MCF 10A (cell line): ENCODE measurements around the gene MCM7. TPM values are rescaled to one million over a fixed set of nuclear protein-coding genes. Genes with fewer than 3 reads are reported as not detected.

Experiments used
- BruUV-seq: library from RNA; stranded (reverse); fragments of 400-500 nt; replicated peaks from 2 replicates; lab custom pipeline; 2021; lab: Mats Ljungman, UMichigan
- CTCF ChIA-PET: fragments of 300-600 bp; sonication (Branson Sonifier 250); formaldehyde crosslinking; extraction: SDS; loops from one replicate; lab custom pipeline; 2021; ENCODE audit warnings: antibody characterized with exemption, inconsistent platforms; lab: Yijun Ruan, JAX
- POLR2A ChIA-PET: fragments of 300-600, 350-650 bp; sonication (Branson Sonifier 250); formaldehyde crosslinking; extraction: SDS; loops from one replicate; lab custom pipeline; 2020; ENCODE audit warnings: antibody characterized with exemption, inconsistent platforms; lab: Yijun Ruan, JAX
- DNase-seq: peaks from one replicate; pipeline ENCODE4 v3.0.0-alpha.2; 2018; ENCODE audit not compliant: unreplicated experiment
- H3K27ac Mint-ChIP-seq: one replicate; pipeline ENCODE4 v1.8.0; 2022; ENCODE audit warnings: mild to moderate bottlenecking, low read depth, mixed read lengths; ENCODE audit not compliant: unreplicated experiment
- H3K27me3 Mint-ChIP-seq: one replicate; pipeline ENCODE4 v1.8.0; 2022; ENCODE audit warnings: mixed read lengths; ENCODE audit not compliant: insufficient read depth, unreplicated experiment
- H3K36me3 Mint-ChIP-seq: one replicate; pipeline ENCODE4 v1.8.0; 2022; ENCODE audit warnings: mild to moderate bottlenecking, moderate library complexity, mixed read lengths; ENCODE audit not compliant: insufficient read depth, unreplicated experiment
- H3K4me1 Mint-ChIP-seq: one replicate; pipeline ENCODE4 v1.8.0; 2022; ENCODE audit warnings: mixed read lengths; ENCODE audit not compliant: insufficient read depth, unreplicated experiment
- H3K4me3 Mint-ChIP-seq: one replicate; pipeline ENCODE4 v1.8.0; 2022; ENCODE audit warnings: mild to moderate bottlenecking, moderate library complexity, mixed read lengths; ENCODE audit not compliant: unreplicated experiment
- H3K9me3 Mint-ChIP-seq: one replicate; pipeline ENCODE4 v1.8.0; 2022; ENCODE audit warnings: mixed read lengths; ENCODE audit not compliant: unreplicated experiment
- intact Hi-C: fragments of 100-400 bp; cut with micrococcal nuclease; formaldehyde crosslinking; loops from 2 replicates; pipeline ENCODE4 v1.14.1; 2022
- total RNA-seq: library from RNA; stranded (reverse); gene quantifications from 2 replicates; pipeline ENCODE4 v1.2.3, GENCODE V29; 2022
- TF ChIP-seq, protein P1 (sequence below): fragments of 200-600 bp; IDR thresholded peaks from one replicate; pipeline ENCODE4 v1.8.0; 2022; ENCODE audit warnings: antibody characterized with exemption, mild to moderate bottlenecking; ENCODE audit not compliant: unreplicated experiment

The MCM7 gene
- total RNA-seq, 1 experiment from 2014 or later = 67.8 TPM

DNA sequence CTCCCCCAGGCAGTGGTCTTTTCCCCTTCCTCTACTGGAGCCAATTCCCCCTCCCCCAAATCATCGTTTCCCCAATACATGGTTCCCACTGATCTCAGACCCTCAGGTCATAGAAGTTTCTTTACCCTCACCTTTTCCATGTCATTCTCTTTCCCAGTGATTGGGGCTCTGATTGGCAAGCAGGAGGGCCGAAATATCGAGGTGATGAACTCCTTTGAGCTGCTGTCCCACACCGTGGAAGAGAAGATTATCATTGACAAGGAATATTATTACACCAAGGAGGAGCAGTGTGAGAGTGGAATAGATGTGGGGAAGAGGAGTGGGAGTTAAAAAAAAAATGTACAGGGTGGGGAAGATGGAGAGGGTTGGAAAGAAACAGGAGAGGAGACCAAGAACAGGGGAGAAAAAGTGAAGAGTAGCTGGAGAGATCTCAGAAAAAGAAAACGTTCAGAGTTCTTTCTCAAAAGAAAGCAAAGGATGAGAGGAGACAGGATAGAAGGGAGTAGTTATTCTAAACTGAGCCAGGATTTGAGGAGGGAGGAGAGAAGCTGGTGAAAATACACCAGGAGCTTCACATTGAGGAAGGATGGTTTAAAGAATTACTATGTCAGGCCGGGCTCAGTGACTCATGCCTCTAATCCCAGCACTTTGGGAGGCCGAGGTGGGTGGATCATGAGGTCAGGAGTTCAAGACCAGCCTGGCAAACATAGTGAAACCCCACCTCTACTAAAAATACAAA lies 11.6 kb downstream of the MCM7 start:
- DNase-seq = no peak
- Mint-ChIP-seq H3K9me3 (no peaks in the 10 kb centered on the region), H3K4me3 (peak overlapping the region; percentile 92), H3K36me3 (peaks cover 56% of the 10 kb centered on the region), H3K27me3 (no peaks in the 10 kb centered on the region), H3K27ac (peak overlapping the region; percentile 76), H3K4me1 (peaks cover 18% of the 10 kb centered on the region)
- CTCF ChIA-PET = interaction anchor here (0.6 to 0.7 kb wide), 6 partner anchors 67 to 1512 kb away, joined by 3 read pairs; no protein-coding TSS in a partner anchor
- intact Hi-C loops = loop anchor here (1.0 to 10.0 kb wide), 2 partner anchors 11 to 175 kb away; partner anchors contain the start of gene TRIM4
- POLR2A ChIA-PET = interaction anchor here (0.6 to 3.7 kb wide), 17 partner anchors 9 to 590 kb away, joined by 3 to 92 read pairs (median 3); partner anchors contain the start of genes AP4M1, LAMTOR4, MBLAC1 and MCM7
- TF ChIP-seq, protein P1, sequence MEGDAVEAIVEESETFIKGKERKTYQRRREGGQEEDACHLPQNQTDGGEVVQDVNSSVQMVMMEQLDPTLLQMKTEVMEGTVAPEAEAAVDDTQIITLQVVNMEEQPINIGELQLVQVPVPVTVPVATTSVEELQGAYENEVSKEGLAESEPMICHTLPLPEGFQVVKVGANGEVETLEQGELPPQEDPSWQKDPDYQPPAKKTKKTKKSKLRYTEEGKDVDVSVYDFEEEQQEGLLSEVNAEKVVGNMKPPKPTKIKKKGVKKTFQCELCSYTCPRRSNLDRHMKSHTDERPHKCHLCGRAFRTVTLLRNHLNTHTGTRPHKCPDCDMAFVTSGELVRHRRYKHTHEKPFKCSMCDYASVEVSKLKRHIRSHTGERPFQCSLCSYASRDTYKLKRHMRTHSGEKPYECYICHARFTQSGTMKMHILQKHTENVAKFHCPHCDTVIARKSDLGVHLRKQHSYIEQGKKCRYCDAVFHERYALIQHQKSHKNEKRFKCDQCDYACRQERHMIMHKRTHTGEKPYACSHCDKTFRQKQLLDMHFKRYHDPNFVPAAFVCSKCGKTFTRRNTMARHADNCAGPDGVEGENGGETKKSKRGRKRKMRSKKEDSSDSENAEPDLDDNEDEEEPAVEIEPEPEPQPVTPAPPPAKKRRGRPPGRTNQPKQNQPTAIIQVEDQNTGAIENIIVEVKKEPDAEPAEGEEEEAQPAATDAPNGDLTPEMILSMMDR = no peak
- no TSS peak for BruUV-seq

DNA sequence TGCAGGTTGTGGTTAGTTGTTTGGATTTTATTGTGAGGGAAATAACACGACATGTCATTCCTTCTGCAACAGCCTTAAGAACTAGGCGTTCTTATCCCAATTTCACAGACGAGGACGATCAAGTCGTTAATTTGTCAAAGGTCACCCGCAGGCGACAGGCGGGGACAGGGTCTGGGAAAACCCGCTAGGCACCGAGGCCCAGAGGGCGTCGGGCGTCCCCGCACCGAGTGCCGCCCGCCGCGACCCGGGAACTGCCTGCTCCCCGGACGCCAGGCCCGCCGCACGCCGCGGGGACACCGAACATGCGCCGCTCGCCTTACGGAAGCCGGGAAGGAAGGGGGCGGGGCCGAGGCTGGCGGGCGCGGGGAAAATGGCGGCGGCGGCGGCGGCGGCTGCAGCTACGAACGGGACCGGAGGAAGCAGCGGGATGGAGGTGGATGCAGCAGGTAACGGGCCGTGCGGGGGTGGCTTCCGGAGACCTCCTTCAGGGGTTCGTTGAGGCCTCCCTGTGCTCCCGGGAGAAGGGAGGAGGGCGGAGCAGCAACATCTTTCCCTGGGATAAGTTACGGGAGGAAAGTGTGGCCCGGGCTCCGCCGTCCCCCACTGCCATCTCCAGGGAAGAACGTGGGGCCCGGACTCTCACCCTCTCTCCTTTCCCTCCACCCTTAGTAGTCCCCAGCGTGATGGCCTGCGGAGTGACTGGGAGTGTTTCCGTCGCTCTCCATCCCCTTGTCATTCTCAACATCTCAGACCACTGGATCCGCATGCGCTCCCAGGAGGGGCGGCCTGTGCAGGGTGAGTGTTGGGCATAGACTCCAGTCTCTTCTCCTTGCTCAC lies 12.4 kb downstream of the MCM7 start, which contains the start of gene COPS6:
TSS of gene COPS6 (plus strand) at position 349 of the 837 bp plus-strand sequence. CDS start at position 371, 22 bp downstream.
- no peaks in the 10 kb centered on the region for H3K27me3 Mint-ChIP-seq
- intact Hi-C loops = loop anchor here (1.0 to 10.0 kb wide), 2 partner anchors 11 to 174 kb away; partner anchors contain the start of gene TRIM4
- no peaks in the 10 kb centered on the region for H3K9me3 Mint-ChIP-seq
- H3K27ac Mint-ChIP-seq = peak within 1 kb of the TSS; percentile 76
- TF ChIP-seq, protein P1 = no peak
- H3K36me3 Mint-ChIP-seq = peaks cover 51% of the 10 kb centered on the region
- H3K4me1 Mint-ChIP-seq = peaks cover 18% of the 10 kb centered on the region
- POLR2A ChIA-PET = interaction anchor here (0.6 to 3.7 kb wide), 16 partner anchors 8 to 651 kb away, joined by 3 to 92 read pairs (median 4); partner anchors contain the start of genes AP4M1, LAMTOR4, MCM7 and PTCD1
- CTCF ChIA-PET = interaction anchor here (0.6 to 1.2 kb wide), 4 partner anchors 37 to 100 kb away, joined by 3 to 5 read pairs (median 3); no protein-coding TSS in a partner anchor
- BruUV-seq = no TSS peak
- DNase-seq = peak; percentile 72
- H3K4me3 Mint-ChIP-seq = peak within 1 kb of the TSS; percentile 92

DNA sequence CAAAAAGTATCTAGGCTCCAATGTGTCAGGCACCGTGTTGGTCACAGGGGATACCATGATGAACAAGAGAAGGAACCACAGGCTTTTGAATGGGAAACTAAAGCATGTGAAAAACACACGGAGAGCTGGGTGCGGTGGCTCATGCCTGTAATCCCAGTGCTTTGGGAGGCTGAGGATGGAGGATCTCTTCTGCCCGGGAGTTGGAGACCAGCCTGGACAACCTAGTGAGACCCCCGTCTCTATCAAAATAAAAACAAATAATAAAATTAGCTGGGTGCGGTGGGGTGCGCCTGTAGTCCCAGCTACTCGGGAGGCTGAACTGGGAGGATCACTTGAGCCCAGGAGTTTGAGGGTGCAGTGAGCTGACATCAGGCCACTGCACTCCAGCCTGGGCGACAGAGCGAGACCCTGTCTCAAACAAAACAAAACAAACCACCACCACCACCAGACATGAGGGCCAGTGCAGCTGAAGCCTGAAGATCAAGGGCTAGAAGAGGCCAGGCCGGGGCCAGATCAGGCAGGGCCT lies 13.0 kb downstream of the MCM7 start:
- TF ChIP-seq, protein P1 = no peak
- POLR2A ChIA-PET = interaction anchor here (0.6 to 3.7 kb wide), 13 partner anchors 12 to 650 kb away, joined by 3 to 92 read pairs (median 4); partner anchors contain the start of genes AP4M1, LAMTOR4, MCM7 and PTCD1
- peaks cover 44% of the 10 kb centered on the region for H3K36me3 Mint-ChIP-seq
- H3K9me3 Mint-ChIP-seq = no peaks in the 10 kb centered on the region
- H3K4me3 Mint-ChIP-seq = peak overlapping the region; percentile 92
- intact Hi-C loops = loop anchor here (10.0 kb wide), 1 partner anchor 173 kb away; the partner anchor contains the start of gene TRIM4
- DNase-seq = no peak
- BruUV-seq = TSS peak; percentile 69
- CTCF ChIA-PET = interaction anchor here (0.8 to 1.2 kb wide), 3 partner anchors 36 to 97 kb away, joined by 3 to 5 read pairs (median 3); no protein-coding TSS in a partner anchor
- no peaks in the 10 kb centered on the region for H3K27me3 Mint-ChIP-seq
- peak overlapping the region; percentile 76 for H3K27ac Mint-ChIP-seq
- peaks cover 18% of the 10 kb centered on the region for H3K4me1 Mint-ChIP-seq
